HCT116 (cell line): ENCODE measurements around the gene MRTFB.

Experiments
- CTCF ChIP-seq, 3 experiments: fragments of 200-600 bp in 1 of 3; sonication (generic) in 1 of 3; IDR thresholded peaks in 2 of 3; conservative IDR thresholded peaks in 1 of 3; 2 replicates each; pipeline ENCODE4 v1.5.1; 2012 to 2017; ENCODE audit warnings: low read depth in 2 of 3, low read length in 2 of 3, antibody characterized with exemption in 1 of 3, borderline replicate concordance in 1 of 3, control low read depth in 1 of 3, mild to moderate bottlenecking in 1 of 3, mixed read lengths in 1 of 3, mixed run types in 1 of 3, moderate library complexity in 1 of 3; ENCODE audit not compliant: insufficient read depth in 1 of 3
- EZH2 ChIP-seq: fragments of 200-600 bp; sonication (generic); IDR thresholded peaks from 2 replicates; pipeline ENCODE4 v1.6.1; 2017; ENCODE audit warnings: antibody characterized with exemption, mixed run types
- EZH2phosphoT487 ChIP-seq: fragments of 200-600 bp; IDR thresholded peaks from 2 replicates; pipeline ENCODE4 v1.6.1; 2018; ENCODE audit warnings: antibody characterized with exemption, borderline replicate concordance
- FOSL1 ChIP-seq: IDR thresholded peaks from 2 replicates; pipeline ENCODE4 v1.6.1; 2012; ENCODE audit warnings: low read depth
- JUND ChIP-seq: IDR thresholded peaks from 2 replicates; pipeline ENCODE4 v1.6.1; 2012
- MAX ChIP-seq: IDR thresholded peaks from 2 replicates; pipeline ENCODE4 v1.6.1; 2012
- POLR2A ChIP-seq: IDR thresholded peaks from 2 replicates; pipeline ENCODE4 v1.7.0; 2011; ENCODE audit warnings: borderline replicate concordance; ENCODE audit not compliant: insufficient read depth, insufficient read length; ENCODE audit errors: extremely low read depth
- POLR2AphosphoS5 ChIP-seq: IDR thresholded peaks from 2 replicates; pipeline ENCODE4 v1.6.1; 2011; ENCODE audit warnings: mild to moderate bottlenecking, low read depth, low read length, moderate library complexity
- RAD21 ChIP-seq: IDR thresholded peaks from 2 replicates; pipeline ENCODE4 v1.6.1; 2012; ENCODE audit warnings: low read depth, mild to moderate bottlenecking
- REST ChIP-seq: IDR thresholded peaks from 2 replicates; pipeline ENCODE4 v1.6.1; 2012; ENCODE audit warnings: low read depth
- SP1 ChIP-seq: IDR thresholded peaks from 2 replicates; pipeline ENCODE4 v1.6.1; 2012; ENCODE audit warnings: low read depth
- ZBTB33 ChIP-seq: IDR thresholded peaks from 2 replicates; pipeline ENCODE4 v1.6.1; 2011; ENCODE audit warnings: mild to moderate bottlenecking, low read length, moderate library complexity; ENCODE audit not compliant: insufficient replicate concordance; ENCODE audit errors: extremely low read depth

GRCh38 chr16:14296663-14297062 is 225.5 kb downstream of the MRTFB start:
- no peak for TF ChIP-seq MAX
- no peak for TF ChIP-seq CTCF (IDR thresholded peaks at IDR 0.05 in 2 of 3, conservative IDR thresholded peaks at IDR 0.05 in 1 of 3; ENCODE audit: borderline replicate concordance in 1 of 3, insufficient read depth in 1 of 3, low read depth in 2 of 3, low read length in 2 of 3)
- TF ChIP-seq POLR2A: no peak
- TF ChIP-seq POLR2AphosphoS5: no peak
- no peak for TF ChIP-seq EZH2
- no peak for TF ChIP-seq EZH2phosphoT487
- TF ChIP-seq ZBTB33: no peak
- TF ChIP-seq SP1: no peak
- TF ChIP-seq FOSL1: no peak
- TF ChIP-seq REST: no peak
- TF ChIP-seq JUND: no peak
- no peak for TF ChIP-seq RAD21
